IMR-90 (cell line): ENCODE results near the gene GSE1. TPM values are rescaled to one million over a fixed set of nuclear protein-coding genes. Genes with fewer than 3 reads are reported as not detected.
A peak's percentile ranks its signal among the peaks of the same experiment; 100 is the strongest.

ENCODE experiments used
- ATAC-seq: fragments of 200-7000 bp; cut with Tn5 transposase; 2 replicates; pipeline ENCODE4 v1.9.1; 2020; ENCODE audit warnings: low read depth, mild to moderate bottlenecking, moderate library complexity
- BruUV-seq: library from RNA; stranded (reverse); fragments of 400-500 nt; replicated peaks from 2 replicates; lab custom pipeline; 2021; lab: Mats Ljungman, UMichigan
- CTCF ChIA-PET: fragments of 300-600 bp; formaldehyde crosslinking; extraction: SDS; loops from one replicate; lab custom pipeline; 2021; ENCODE audit warnings: antibody characterized with exemption; lab: Yijun Ruan, JAX
- POLR2A ChIA-PET: fragments of 300-600 bp; sonication (Branson Sonifier 250); formaldehyde crosslinking; loops from one replicate; lab custom pipeline; 2022; ENCODE audit warnings: antibody characterized with exemption; ENCODE audit not compliant: unreplicated experiment; lab: Charles Lee
- DNase-seq: peaks from one replicate; pipeline ENCODE4 v3.0.0; 2013
- H2AFZ ChIP-seq: replicated peaks from 2 replicates; pipeline ENCODE3; 2013; ENCODE audit warnings: low read length, mild to moderate bottlenecking; ENCODE audit not compliant: poor library complexity
- H2AK5ac ChIP-seq: 2 replicates; pipeline ENCODE4 v1.6.1; 2013; ENCODE audit warnings: low read depth, low read length, inconsistent platforms
- H2AK9ac ChIP-seq: replicated peaks from 2 replicates; pipeline ENCODE3; 2013; ENCODE audit warnings: mild to moderate bottlenecking, low read depth, low read length, moderate library complexity; ENCODE audit not compliant: poor library complexity
- H2BK120ac ChIP-seq: 2 replicates; pipeline ENCODE4 v1.6.1; 2013; ENCODE audit warnings: low read depth, low read length, inconsistent platforms
- H2BK15ac ChIP-seq: 3 replicates; pipeline ENCODE4 v1.6.1; 2013; ENCODE audit warnings: low read depth, low read length, inconsistent platforms
- H2BK20ac ChIP-seq: 2 replicates; pipeline ENCODE4 v1.6.1; 2013; ENCODE audit warnings: low read depth, mild to moderate bottlenecking, inconsistent platforms, low read length, moderate library complexity
- H2BK5ac ChIP-seq: 2 replicates; pipeline ENCODE4 v1.6.1; 2013; ENCODE audit warnings: mild to moderate bottlenecking, low read depth, low read length, inconsistent platforms; ENCODE audit not compliant: poor library complexity, severe bottlenecking
- H3K14ac ChIP-seq: replicated peaks from 2 replicates; pipeline ENCODE4 v1.6.1; 2013; ENCODE audit warnings: low read depth, low read length, inconsistent platforms
- H3K18ac ChIP-seq: 2 replicates; pipeline ENCODE4 v1.6.1; 2013; ENCODE audit warnings: low read depth, low read length, control low read depth
- H3K23ac ChIP-seq: 2 replicates; pipeline ENCODE4 v1.6.1; 2013; ENCODE audit warnings: low read depth, low read length, inconsistent platforms
- H3K27ac ChIP-seq: 2 replicates; pipeline ENCODE4 v1.5.1; 2013; ENCODE audit warnings: mild to moderate bottlenecking, control low read depth, low read length; ENCODE audit not compliant: insufficient read depth
- H3K27me3 ChIP-seq: 2 replicates; pipeline ENCODE4 v1.6.1; 2013; ENCODE audit warnings: low read length; ENCODE audit not compliant: control insufficient read depth, insufficient read depth
- H3K36me3 ChIP-seq: 2 replicates; pipeline ENCODE4 v1.6.1; 2013; ENCODE audit warnings: low read length, mixed read lengths; ENCODE audit not compliant: control insufficient read depth, insufficient read depth
- H3K4ac ChIP-seq: 2 replicates; pipeline ENCODE4 v1.6.1; 2013; ENCODE audit warnings: low read depth, low read length, inconsistent platforms
- H3K4me1 ChIP-seq: 2 replicates; pipeline ENCODE4 v1.6.1; 2013; ENCODE audit warnings: low read length, mixed read lengths; ENCODE audit not compliant: control insufficient read depth, insufficient read depth
- H3K4me2 ChIP-seq: 2 replicates; pipeline ENCODE4 v1.6.1; 2013; ENCODE audit warnings: low read depth, mild to moderate bottlenecking, control low read depth, low read length, moderate library complexity
- H3K4me3 ChIP-seq: 2 replicates; pipeline ENCODE4 v1.5.1; 2013; ENCODE audit warnings: low read depth, mild to moderate bottlenecking, control low read depth, low read length, moderate library complexity; ENCODE audit not compliant: insufficient read depth
- H3K56ac ChIP-seq: 2 replicates; pipeline ENCODE4 v1.6.1; 2013; ENCODE audit warnings: low read length, inconsistent platforms; ENCODE audit not compliant: insufficient read depth; ENCODE audit errors: extremely low read depth
- H3K79me1 ChIP-seq, 2 experiments: 2 replicates each; pipeline ENCODE4 v1.6.1; 2013; ENCODE audit warnings: low read length in 2 of 2, inconsistent platforms in 1 of 2, low read depth in 1 of 2
- H3K9ac ChIP-seq: 2 replicates; pipeline ENCODE4 v1.6.1; 2013; ENCODE audit warnings: low read depth, low read length, control low read depth
- H3K9me1 ChIP-seq: 2 replicates; pipeline ENCODE4 v1.6.1; 2013; ENCODE audit warnings: low read length, inconsistent platforms; ENCODE audit not compliant: insufficient read depth
- H3K9me3 ChIP-seq: 2 replicates; pipeline ENCODE4 v1.6.1; 2013; ENCODE audit warnings: low read length; ENCODE audit not compliant: control insufficient read depth, insufficient read depth
- H4K20me1 ChIP-seq: 2 replicates; pipeline ENCODE4 v1.6.1; 2013; ENCODE audit warnings: low read length, inconsistent platforms; ENCODE audit not compliant: insufficient read depth
- H4K5ac ChIP-seq: 2 replicates; pipeline ENCODE4 v1.6.1; 2013; ENCODE audit warnings: mild to moderate bottlenecking, low read depth, low read length, control low read depth
- H4K8ac ChIP-seq, 2 experiments: 2 replicates each; pipeline ENCODE4 v1.6.1; 2013; ENCODE audit warnings: low read depth in 2 of 2, low read length in 2 of 2, control low read depth in 1 of 2, inconsistent platforms in 1 of 2
- H4K91ac ChIP-seq: 2 replicates; pipeline ENCODE4 v1.6.1; 2013; ENCODE audit warnings: low read depth, low read length, inconsistent platforms; ENCODE audit not compliant: insufficient read depth
- CHD1 ChIP-seq: IDR thresholded peaks from 2 replicates; pipeline ENCODE4 v1.6.1; 2012; ENCODE audit warnings: low read depth, low read length, improper control_type of control experiment
- FOS ChIP-seq: fragments of 150-350 bp; IDR thresholded peaks from 2 replicates; pipeline ENCODE4 v1.6.1; 2016; ENCODE audit warnings: low read depth, low read length
- MAFK ChIP-seq: IDR thresholded peaks from 2 replicates; pipeline ENCODE4 v1.6.1; 2012; ENCODE audit warnings: low read depth, low read length, improper control_type of control experiment
- MAZ ChIP-seq: IDR thresholded peaks from 2 replicates; pipeline ENCODE4 v1.6.1; 2012; ENCODE audit warnings: low read depth, mild to moderate bottlenecking, low read length, improper control_type of control experiment, moderate library complexity, borderline replicate concordance
- NFE2L2 ChIP-seq: fragments of 150-350 bp; IDR thresholded peaks from 2 replicates; pipeline ENCODE4 v1.6.1; 2016; ENCODE audit warnings: low read depth, mild to moderate bottlenecking, low read length
- POLR2A ChIP-seq: IDR thresholded peaks from 2 replicates; pipeline ENCODE4 v1.6.1; 2012; ENCODE audit warnings: mild to moderate bottlenecking, low read depth, low read length
- WGBS, 2 experiments: methylation state at CpG; one replicate each; pipeline versions ENCODE4 v1.1.5 to v1.1.7; 2013; ENCODE audit warnings: missing lambda C conversion rate in 2 of 2; ENCODE audit not compliant: insufficient read length in 1 of 2; ENCODE audit errors: extremely low coverage in 2 of 2; 5-methylcytosine and 5-hydroxymethylcytosine counted together
- dilution Hi-C: fragments of 300-500 bp; cut with HindIII; formaldehyde crosslinking; loops from one replicate; pipeline ENCODE4 v1.14.3; 2018; ENCODE audit warnings: low sequenced_read_pairs; ENCODE audit not compliant: unreplicated experiment
- in situ Hi-C: fragments of 300-500 bp; cut with MboI; formaldehyde crosslinking; loops from 3 replicates; pipeline ENCODE4 v1.14.3; 2019; ENCODE audit warnings: low sequenced_read_pairs, inconsistent platforms, mixed read lengths
- intact Hi-C: fragments of 100-400 bp; cut with micrococcal nuclease; formaldehyde crosslinking; loops from 2 replicates; pipeline ENCODE4 v1.10.0; 2022
- polyA plus RNA-seq, 3 experiments: library from polyadenylated mRNA; depleted of rRNA; stranded (reverse); fragments of >200 nt; gene quantifications; 2 replicates each; pipeline ENCODE4 v1.2.3, GENCODE V29; 2012; ENCODE audit warnings: low replicate concordance in 1 of 3
- total RNA-seq: library from RNA; depleted of rRNA; stranded (reverse); fragments of >200 nt; gene quantifications from 2 replicates; pipeline ENCODE4 v1.2.3, GENCODE V29; 2012

The GSE1 gene
- total and polyA plus RNA-seq, 2 of the 4 experiments (the other 2 are of a cell fraction): 14.9 to 25.5 TPM

GRCh38 chr16:85615852-85616606 is 2.9 kb downstream of the GSE1 start (continued):
- no peak for TF ChIP-seq NFE2L2
- no peak for TF ChIP-seq POLR2A
- TF ChIP-seq CHD1: no peak

- no peak overlapping the region for H3K4ac ChIP-seq
- no peak overlapping the region for H3K14ac ChIP-seq
- H4K5ac ChIP-seq: no peak overlapping the region
- H2AFZ ChIP-seq: no peak overlapping the region
- no peak overlapping the region for H3K23ac ChIP-seq
- H3K4me3 ChIP-seq: no peak overlapping the region
- H4K91ac ChIP-seq: no peak overlapping the region
- no peak for ATAC-seq
- ChIA-PET POLR2A (interaction anchor here (0.6 kb wide), 1 partner anchor 10 kb away, joined by 3 read pairs; no protein-coding TSS in a partner anchor), CTCF (interaction anchor here (0.5 to 1.8 kb wide), 10 partner anchors 10 to 262 kb away, joined by 3 to 8 read pairs (median 4); no protein-coding TSS in a partner anchor)
- no peaks in the 10 kb centered on the region for H3K27me3 ChIP-seq
- no peak overlapping the region for H3K9ac ChIP-seq
- peaks cover 22 to 60% of the 10 kb centered on the region in 2 experiments for H3K79me1 ChIP-seq
- no peak overlapping the region for H2BK20ac ChIP-seq
- no peak overlapping the region for H3K56ac ChIP-seq
- 75% methylated on average over 16 of the region's 28 CpGs; no CpG with 5 or more reads in 1 of the 2 experiments for WGBS, 2 experiments
- H3K4me2 ChIP-seq: no peak overlapping the region
- H4K8ac ChIP-seq: no peak overlapping the region
- TF ChIP-seq CHD1 (no peak), MAFK (no peak), FOS (no peak), MAZ (no peak)
- in situ Hi-C loops (loop anchor here (5.0 to 10.0 kb wide), 2 partner anchors 344 to 502 kb away; partner anchors contain the start of gene CIBAR2), intact Hi-C loops (loop anchor here (2.0 kb wide), 1 partner anchor 248 kb away; no protein-coding TSS in a partner anchor), dilution Hi-C loops (no loop called here)
- H2AK9ac ChIP-seq: peak overlapping the region; percentile 35
- no peak overlapping the region for H2AK5ac ChIP-seq
- H3K27ac ChIP-seq: no peak overlapping the region
- H4K20me1 ChIP-seq: peaks cover 85% of the 10 kb centered on the region
- H3K36me3 ChIP-seq: no peaks in the 10 kb centered on the region
- H3K9me3 ChIP-seq: no peaks in the 10 kb centered on the region
- peaks cover 12% of the 10 kb centered on the region for H3K4me1 ChIP-seq
- no peak overlapping the region for H2BK5ac ChIP-seq
- BruUV-seq: no TSS peak
- no peak for DNase-seq
- no peaks in the 10 kb centered on the region; the same call in 1 of the 2 replicates for H3K9me1 ChIP-seq
- H2BK120ac ChIP-seq: no peak overlapping the region
- H3K18ac ChIP-seq: no peak overlapping the region
- H2BK15ac ChIP-seq: no peak overlapping the region
Observed at GRCh38 chr16:85616607-85617321, 3.6 kb downstream of the GSE1 start.
